Stimulated activated CD8-positive, alpha-beta memory T cell treated with anti-CD3 and anti-CD28 coated beads, Interleukin-12 subunit alpha, Interleukin-12 subunit beta, amount 100 ng/mL, for 24 hours (primary cell): ENCODE measurements around the gene QSOX2.

Experiments used
- DNase-seq: peaks from one replicate; pipeline ENCODE4 v3.0.0-alpha.2; 2020; ENCODE audit errors: extremely low read depth

QSOX2 gene

GRCh38 chr9:136190237-136190601, 55.4 kb downstream of the QSOX2 start:
- DNase-seq: no peak

DNA sequence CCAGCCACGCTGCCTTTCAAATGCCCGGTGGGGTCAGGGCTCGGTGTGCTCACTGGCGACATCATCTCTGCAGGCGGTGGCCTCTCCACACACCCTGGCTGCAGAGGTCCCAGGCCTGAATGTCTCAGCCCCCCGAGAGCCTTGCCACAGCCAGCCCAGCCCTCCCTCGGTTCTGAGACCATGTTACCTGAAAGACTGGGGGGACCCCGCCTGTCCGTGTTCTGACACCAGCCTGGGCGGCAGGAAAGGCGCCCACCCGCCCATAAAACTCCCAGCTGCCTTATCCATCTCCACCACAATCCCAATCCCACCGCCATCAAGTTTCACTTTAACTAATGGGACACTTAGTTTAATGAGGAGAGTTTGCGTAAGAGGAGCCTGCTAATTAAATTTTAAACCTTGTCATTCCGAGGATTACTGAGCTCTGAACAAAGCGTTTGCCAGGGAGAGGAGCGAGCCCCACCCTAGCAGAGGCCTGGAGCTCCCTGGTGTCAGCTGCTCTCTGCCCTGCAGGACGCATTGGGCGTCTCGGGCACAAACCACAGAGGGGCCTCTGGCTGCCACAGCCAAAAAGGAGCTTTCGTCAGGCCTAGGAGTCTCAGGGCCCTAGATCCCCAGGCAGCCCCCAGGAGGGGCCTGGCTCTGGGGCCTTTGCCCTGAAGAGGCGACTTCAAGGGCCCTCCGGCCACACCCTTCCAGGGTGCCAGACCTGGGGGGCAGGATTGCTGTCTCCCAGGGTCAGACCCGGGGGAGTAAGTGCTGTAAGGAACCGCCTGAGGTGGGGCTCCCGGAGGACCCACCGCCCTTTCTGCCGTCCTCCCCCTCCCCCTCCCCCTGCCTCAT, 56.0 kb downstream of the QSOX2 start:
- DNase-seq: no peak

- DNase-seq: no peak
Observed at GRCh38 chr9:136187683-136188586, 57.7 kb downstream of the QSOX2 start.

GRCh38 chr9:136187197-136187596, 58.4 kb downstream of the QSOX2 start:
- no peak for DNase-seq

DNA sequence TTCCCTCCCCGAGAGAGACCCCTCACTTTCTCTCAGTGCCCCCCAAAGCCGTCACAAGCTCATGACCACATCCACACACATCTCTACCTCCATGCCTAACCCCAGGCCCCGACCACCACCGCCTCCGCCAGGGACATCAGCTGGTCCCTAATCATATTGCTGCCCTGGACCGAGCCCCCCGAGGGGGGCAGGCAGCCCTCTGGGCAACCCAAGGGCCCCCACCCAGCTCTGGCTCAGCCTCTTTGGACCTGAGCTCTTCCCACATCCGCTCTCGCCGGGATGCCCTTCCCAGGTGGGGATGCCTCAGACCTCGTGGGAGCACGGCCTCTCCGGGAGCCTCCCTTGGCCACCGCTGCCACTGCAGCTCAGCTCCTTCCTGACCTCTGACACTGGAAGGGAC, 59.2 kb downstream of the QSOX2 start:
- no peak for DNase-seq

- DNase-seq: no peak
Observed at GRCh38 chr9:136185596-136186366, 59.8 kb downstream of the QSOX2 start.

GRCh38 chr9:136185066-136185465, 60.5 kb downstream of the QSOX2 start:
- DNase-seq: no peak

DNA sequence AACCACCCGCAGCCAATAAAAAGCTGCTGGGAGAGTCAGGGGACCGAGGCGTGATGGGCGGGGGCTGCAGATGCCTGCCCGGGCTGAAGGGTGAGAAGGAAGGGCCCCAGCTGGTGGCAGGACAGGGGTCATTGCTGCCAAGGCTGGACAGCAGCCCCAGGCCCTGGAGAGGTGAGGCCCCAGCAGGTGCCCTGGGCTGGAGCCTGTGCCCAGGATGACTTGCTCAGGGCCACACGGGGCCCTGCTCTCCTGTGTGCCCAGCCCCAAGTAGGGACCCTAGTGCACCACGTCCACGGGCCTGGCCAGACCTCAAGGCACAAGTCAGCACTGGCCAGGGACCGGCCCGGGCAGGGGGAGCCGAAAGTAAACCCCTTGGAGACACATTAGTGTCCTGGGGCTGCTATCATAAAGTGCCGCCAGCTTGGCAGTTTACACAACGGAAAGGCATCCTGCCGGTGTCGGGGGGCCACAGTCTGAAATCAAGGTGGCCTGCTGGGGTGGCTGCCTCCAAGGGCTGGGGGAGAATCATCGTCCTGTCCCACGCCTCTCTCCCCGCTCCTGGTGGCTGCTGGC, 62.7 kb downstream of the QSOX2 start:
- DNase-seq: no peak

GRCh38 chr9:136182420-136182787, 63.2 kb downstream of the QSOX2 start:
- DNase-seq: no peak

- DNase-seq: no peak
Observed at GRCh38 chr9:136181784-136182419, 63.7 kb downstream of the QSOX2 start.

GRCh38 chr9:136180586-136180985, 65.0 kb downstream of the QSOX2 start:
- no peak for DNase-seq

GRCh38 chr9:136179761-136180160, 65.9 kb downstream of the QSOX2 start:
- no peak for DNase-seq

DNA sequence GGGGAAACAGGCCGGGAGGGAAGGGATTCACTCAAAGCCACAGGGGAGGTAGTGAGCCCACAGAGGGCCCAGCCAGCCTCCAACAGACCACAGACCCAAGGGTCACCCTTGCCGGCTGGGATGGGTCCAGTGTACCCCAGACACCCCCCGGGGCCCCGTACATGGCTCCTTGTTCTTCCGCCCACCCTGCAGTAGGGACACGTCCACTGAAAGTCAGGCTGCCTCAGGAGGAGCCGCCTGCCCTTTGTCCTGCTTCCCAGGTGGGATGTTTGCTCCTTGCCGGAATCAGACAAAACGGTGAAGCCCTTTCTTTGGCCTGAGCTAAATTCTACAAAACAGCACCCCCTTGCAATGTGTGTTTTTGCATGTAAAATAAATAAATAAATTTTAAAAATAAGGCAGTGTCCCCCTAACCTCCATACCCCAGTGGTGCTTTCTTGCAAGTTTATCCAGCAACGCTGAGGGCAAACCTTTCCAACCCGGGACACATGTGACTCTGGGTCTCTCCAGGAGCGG, 66.5 kb downstream of the QSOX2 start:
- DNase-seq: no peak

DNA sequence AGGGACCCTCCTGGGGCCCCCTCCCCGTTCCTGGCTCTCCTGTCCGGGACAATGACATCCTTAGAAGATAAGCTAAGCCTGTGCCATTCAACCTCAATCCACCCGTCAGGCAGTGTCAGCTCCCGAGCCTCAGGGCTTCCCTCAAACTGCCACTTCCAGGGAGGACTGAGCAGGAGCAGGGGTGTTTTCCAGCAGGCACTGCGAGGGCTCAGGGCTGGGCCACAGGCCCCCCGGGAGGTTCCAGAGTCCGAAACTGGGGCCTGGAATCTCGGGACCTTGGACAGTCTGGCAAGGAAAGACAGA, 66.9 kb downstream of the QSOX2 start:
- DNase-seq: no peak

GRCh38 chr9:136178061-136178772, 67.4 kb downstream of the QSOX2 start:
- DNase-seq: no peak

DNA sequence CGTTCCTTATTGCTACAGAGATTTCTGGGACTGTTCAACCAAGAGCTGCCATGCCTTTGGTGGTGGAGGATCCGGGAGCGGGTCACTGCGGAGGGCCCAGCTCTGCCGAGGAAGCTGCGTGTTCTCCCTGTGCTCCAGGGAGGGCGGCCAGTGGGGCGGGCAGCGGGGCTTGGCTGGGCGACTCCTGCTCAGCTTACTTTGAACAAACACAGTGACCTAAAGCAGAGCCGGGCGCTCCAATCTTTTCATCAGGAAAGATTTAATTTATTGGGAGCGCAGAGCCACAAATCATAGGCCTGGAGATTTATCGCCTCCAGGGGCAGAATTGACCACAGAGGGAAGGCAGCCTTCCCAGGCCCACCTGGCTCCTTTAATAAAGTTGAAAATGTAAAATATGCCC, 68.4 kb downstream of the QSOX2 start:
- no peak for DNase-seq

GRCh38 chr9:136175616-136176197, 69.9 kb downstream of the QSOX2 start:
- DNase-seq: no peak

GRCh38 chr9:136174779-136175615, 70.6 kb downstream of the QSOX2 start:
- no peak for DNase-seq

DNA sequence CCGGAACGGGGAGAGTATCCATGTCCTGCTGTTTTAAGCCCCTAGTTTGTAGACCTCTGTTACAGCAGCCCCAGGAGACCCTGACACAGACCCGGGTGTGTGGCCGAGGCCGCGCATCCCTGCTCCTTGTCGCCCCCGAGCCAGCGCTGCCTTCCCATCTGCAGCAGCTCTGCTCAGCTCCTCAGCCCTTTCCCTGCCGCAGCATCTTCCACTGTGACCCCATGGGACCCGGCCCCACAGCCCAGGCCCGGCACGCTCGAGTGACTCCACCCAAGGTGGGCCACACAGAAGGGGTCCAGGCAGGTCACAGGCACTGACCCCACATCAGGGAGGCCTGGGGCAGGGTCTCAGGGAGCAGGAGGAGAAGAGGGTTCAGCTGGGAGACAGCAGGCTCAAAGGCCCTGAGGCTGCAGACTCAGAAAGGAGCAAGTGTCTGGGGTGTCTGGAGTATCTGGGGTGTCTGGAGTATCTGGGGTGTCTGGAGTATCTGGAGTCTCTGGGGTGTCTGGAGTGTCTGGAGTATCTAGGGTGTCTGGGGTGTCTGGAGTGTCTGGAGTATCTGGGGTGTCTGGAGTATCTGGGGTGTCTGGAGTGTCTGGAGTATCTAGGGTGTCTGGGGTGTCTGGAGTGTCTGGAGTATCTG, 71.8 kb downstream of the QSOX2 start:
- DNase-seq: no peak
